Measurements from ENCODE around the gene GPR150.
A peak's percentile ranks its signal among the peaks of the same experiment; 100 is the strongest.

The GPR150 gene

GRCh38 chr5:95623706-95624105 lies 3.8 kb downstream of the GPR150 start:
- no peak for DNase-seq (ENCODE audit: extremely low read depth, low read depth)
- TF ChIP-seq CTCF (IDR thresholded peaks at IDR 0.05; ENCODE audit: low read depth, low read length): no peak

- no peak for DNase-seq (ENCODE audit: extremely low read depth, low read depth)
These were observed 4.5 kb downstream of the GPR150 start for GRCh38 chr5:95624368-95624767.

GRCh38 chr5:95626701-95627100 lies 6.8 kb downstream of the GPR150 start:
- TF ChIP-seq CTCF (IDR thresholded peaks at IDR 0.05; ENCODE audit: low read depth, low read length): no peak
- no peak for DNase-seq (ENCODE audit: extremely low read depth, low read depth)

More at GRCh38 chr5:95624368-95624767, 4.5 kb downstream of the GPR150 start:
- no peak for TF ChIP-seq CTCF (IDR thresholded peaks at IDR 0.05; ENCODE audit: low read depth, low read length)

GRCh38 chr5:95627971-95628810 lies 8.3 kb downstream of the GPR150 start:
- no peak for DNase-seq (ENCODE audit: extremely low read depth, low read depth)
- TF ChIP-seq CTCF (IDR thresholded peaks at IDR 0.05; ENCODE audit: low read depth, low read length): no peak

GRCh38 chr5:95628933-95629332 lies 9.0 kb downstream of the GPR150 start:
- DNase-seq (ENCODE audit: extremely low read depth, low read depth): no peak
- no peak for TF ChIP-seq CTCF (IDR thresholded peaks at IDR 0.05; ENCODE audit: low read depth, low read length)

GRCh38 chr5:95630394-95630917 lies 10.6 kb downstream of the GPR150 start:
- TF ChIP-seq CTCF (IDR thresholded peaks at IDR 0.05; ENCODE audit: low read depth, low read length): no peak

GRCh38 chr5:95631255-95631958 lies 11.5 kb downstream of the GPR150 start:
- DNase-seq (ENCODE audit: extremely low read depth, low read depth): peak; percentile 46
- no peak for TF ChIP-seq CTCF (IDR thresholded peaks at IDR 0.05; ENCODE audit: low read depth, low read length)

More at GRCh38 chr5:95630394-95630917, 10.6 kb downstream of the GPR150 start:
- no peak for DNase-seq (ENCODE audit: extremely low read depth, low read depth)

All from AG09319 (cell line).